ENCODE data around the gene ARRDC3. TPM values are rescaled to one million over a fixed set of nuclear protein-coding genes. Genes with fewer than 3 reads are reported as not detected.

ARRDC3 gene
- total and polyA plus RNA-seq, 9 of the 15 experiments (the other 6 are each of a cell fraction or from before 2014, with no cell fraction given) = 15.3 to 58.1 (median 39.4) TPM

DNA sequence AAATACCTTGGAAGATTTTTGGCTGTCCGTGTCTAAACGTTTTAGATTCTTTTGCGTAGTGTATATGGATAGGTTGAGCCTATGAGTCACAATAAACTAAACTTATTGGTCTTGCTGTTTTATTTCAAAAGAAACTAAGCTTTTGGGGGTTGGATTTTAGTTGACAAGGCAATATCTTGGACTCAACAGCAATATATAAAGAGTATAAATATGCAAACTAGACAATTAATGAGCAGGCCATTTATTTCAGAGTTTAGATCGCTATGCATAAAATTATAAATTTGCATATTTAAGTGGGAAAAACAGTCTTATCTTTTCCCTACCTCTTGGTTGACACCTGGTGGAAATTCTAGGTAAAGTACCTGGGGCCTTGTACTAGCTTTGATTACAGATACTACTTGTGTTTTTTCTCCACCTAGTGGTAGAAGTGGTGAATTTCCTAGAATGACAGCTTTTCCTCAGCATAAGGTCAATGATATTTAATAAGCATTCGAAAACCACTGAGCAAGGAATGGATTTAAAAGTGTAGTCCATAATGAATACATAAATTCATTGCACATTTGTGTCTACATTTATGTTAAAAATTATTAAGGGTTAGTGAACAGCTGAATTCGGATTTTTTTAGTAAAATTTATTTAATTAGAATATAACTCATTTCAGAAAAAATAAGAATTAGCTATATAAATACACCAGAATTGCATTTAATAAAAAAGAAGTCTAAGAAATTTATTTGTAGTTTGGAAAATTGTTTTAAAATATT is 1.7 kb upstream of the ARRDC3 start (continued):
- TF ChIP-seq ELF2 (CRISPR knock-in tag; IDR thresholded peaks at IDR 0.05) = no peak
- TF ChIP-seq ZNF780A (CRISPR knock-in tag; IDR thresholded peaks at IDR 0.05) = no peak
- no peak for TF ChIP-seq ELK1 (CRISPR knock-in tag; IDR thresholded peaks at IDR 0.05)
- TF ChIP-seq, protein P1, sequence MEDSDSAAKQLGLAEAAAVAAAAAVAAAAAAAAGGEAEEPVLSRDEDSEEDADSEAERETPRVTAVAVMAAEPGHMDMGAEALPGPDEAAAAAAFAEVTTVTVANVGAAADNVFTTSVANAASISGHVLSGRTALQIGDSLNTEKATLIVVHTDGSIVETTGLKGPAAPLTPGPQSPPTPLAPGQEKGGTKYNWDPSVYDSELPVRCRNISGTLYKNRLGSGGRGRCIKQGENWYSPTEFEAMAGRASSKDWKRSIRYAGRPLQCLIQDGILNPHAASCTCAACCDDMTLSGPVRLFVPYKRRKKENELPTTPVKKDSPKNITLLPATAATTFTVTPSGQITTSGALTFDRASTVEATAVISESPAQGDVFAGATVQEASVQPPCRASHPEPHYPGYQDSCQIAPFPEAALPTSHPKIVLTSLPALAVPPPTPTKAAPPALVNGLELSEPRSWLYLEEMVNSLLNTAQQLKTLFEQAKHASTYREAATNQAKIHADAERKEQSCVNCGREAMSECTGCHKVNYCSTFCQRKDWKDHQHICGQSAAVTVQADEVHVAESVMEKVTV (CRISPR knock-in tag; IDR thresholded peaks at IDR 0.05) = peak; percentile 100
- no peak for TF ChIP-seq ZBTB17 (CRISPR knock-in tag; IDR thresholded peaks at IDR 0.05)
- no peak for TF ChIP-seq PHF21A (IDR thresholded peaks at IDR 0.05; ENCODE audit: borderline replicate concordance, low read depth)
- TF ChIP-seq CCNT2 (IDR thresholded peaks at IDR 0.05; ENCODE audit: borderline replicate concordance, extremely low read depth, insufficient read length, low read depth, low read length) = no peak
- no peak for TF ChIP-seq TCF7L2 (IDR thresholded peaks at IDR 0.05; ENCODE audit: low read depth, low read length)
- no peak for TF ChIP-seq CHAMP1 (IDR thresholded peaks at IDR 0.05)
- no peak for TF ChIP-seq ZBTB26 (CRISPR knock-in tag; IDR thresholded peaks at IDR 0.05)
- TF ChIP-seq MLLT1 (IDR thresholded peaks at IDR 0.05) = peak in 1 of 2 experiments; percentile 71; a peak in 2 of 4 replicates
- TF ChIP-seq CSDE1 (IDR thresholded peaks at IDR 0.05) = no peak
- TF ChIP-seq CHD2 (IDR thresholded peaks at IDR 0.05; ENCODE audit: low read depth, low read length) = no peak
- no peak for TF ChIP-seq E4F1 (CRISPR knock-in tag; IDR thresholded peaks at IDR 0.05; ENCODE audit: borderline replicate concordance)
- no peak for TF ChIP-seq SREBF2 (CRISPR knock-in tag; IDR thresholded peaks at IDR 0.05)
